HG03457 (cell line): ENCODE data around the gene ANXA9.

Experiments
- ATAC-seq: cut with Tn5 transposase; IDR thresholded peaks from one replicate; pipeline ENCODE4 v1.9.1; 2021; ENCODE audit warnings: moderate number of reproducible peaks; ENCODE audit not compliant: unreplicated experiment

Gene ANXA9

GRCh38 chr1:151043163-151043562, 61.1 kb downstream of the ANXA9 start:
- ATAC-seq, result no peak
